ENCODE data around the gene DAB2IP. TPM values are rescaled to one million over a fixed set of nuclear protein-coding genes. Genes with fewer than 3 reads are reported as not detected.
"Not testable (repeated sequence)": the region's sequence is repeated elsewhere in the genome, so short reads cannot be mapped to it uniquely, and the experiment has no call there.

The DAB2IP gene
- total RNA-seq, 1 donor from 2014 or later, result 0.75 TPM

- ChIA-PET CTCF (interaction anchor here (1.1 kb wide), 1 partner anchor 71 kb away, joined by 3 read pairs; no protein-coding TSS in a partner anchor), POLR2A (no interaction called here)
- DNase-seq (no peak), ATAC-seq (ENCODE audit: low read depth) (no peak)
- Mint-ChIP-seq H3K4me3 (no peak overlapping the region), H3K4me1 (no peaks in the 10 kb centered on the region), H3K9me3 (no peaks in the 10 kb centered on the region), H3K36me3 (ENCODE audit: low read depth) (no peaks in the 10 kb centered on the region), H3K27me3 (peaks cover 8% of the 10 kb centered on the region), H3K27ac (no peak overlapping the region)
- TF ChIP-seq CTCF (IDR thresholded peaks at IDR 0.05), result no peak
- intact Hi-C loops (cut with micrococcal nuclease), result no loop called here
These were observed 30.5 kb upstream of the DAB2IP start for GRCh38 chr9:121620777-121621449.

- Mint-ChIP-seq H3K4me1 (no peaks in the 10 kb centered on the region), H3K27me3 (peaks cover 2% of the 10 kb centered on the region), H3K27ac (no peak overlapping the region), H3K36me3 (ENCODE audit: low read depth) (no peaks in the 10 kb centered on the region), H3K9me3 (no peaks in the 10 kb centered on the region), H3K4me3 (no peak overlapping the region)
- ChIA-PET CTCF (no interaction called here), POLR2A (no interaction called here)
- ATAC-seq (ENCODE audit: low read depth) (no peak), DNase-seq (no peak)
- no peak for TF ChIP-seq CTCF (IDR thresholded peaks at IDR 0.05)
- intact Hi-C loops (cut with micrococcal nuclease), result no loop called here
These were observed 28.8 kb upstream of the DAB2IP start for GRCh38 chr9:121622387-121623203.

- H3K4me1 Mint-ChIP-seq; POLR2A ChIA-PET; H3K27me3 Mint-ChIP-seq; DNase-seq; ATAC-seq (ENCODE audit: low read depth); H3K4me3 Mint-ChIP-seq; CTCF ChIA-PET; H3K27ac Mint-ChIP-seq; H3K9me3 Mint-ChIP-seq; intact Hi-C loops (cut with micrococcal nuclease); H3K36me3 Mint-ChIP-seq (ENCODE audit: low read depth): not testable (repeated sequence)
These were observed 28.0 kb upstream of the DAB2IP start for GRCh38 chr9:121623430-121623829.

- no peaks in the 10 kb centered on the region for H3K4me1 Mint-ChIP-seq
- H3K9me3 Mint-ChIP-seq, result no peaks in the 10 kb centered on the region
- CTCF ChIA-PET, result no interaction called here
- DNase-seq (no peak), ATAC-seq (ENCODE audit: low read depth) (no peak)
- no peak overlapping the region for H3K27ac Mint-ChIP-seq
- H3K27me3 Mint-ChIP-seq, result peaks cover 13% of the 10 kb centered on the region
- H3K4me3 Mint-ChIP-seq, result no peak overlapping the region
- no peaks in the 10 kb centered on the region for H3K36me3 Mint-ChIP-seq (ENCODE audit: low read depth)
- TF ChIP-seq CTCF (IDR thresholded peaks at IDR 0.05), result no peak
- POLR2A ChIA-PET, result no interaction called here
- intact Hi-C loops (cut with micrococcal nuclease), result no loop called here
These were observed 25.8 kb upstream of the DAB2IP start for GRCh38 chr9:121625590-121625989.

GRCh38 chr9:121626012-121626411, 25.4 kb upstream of the DAB2IP start:
- Mint-ChIP-seq H3K36me3 (ENCODE audit: low read depth) (no peaks in the 10 kb centered on the region), H3K27me3 (peaks cover 13% of the 10 kb centered on the region), H3K27ac (no peak overlapping the region), H3K9me3 (no peaks in the 10 kb centered on the region), H3K4me3 (no peak overlapping the region), H3K4me1 (no peaks in the 10 kb centered on the region)
- no peak for DNase-seq
- ATAC-seq (ENCODE audit: low read depth), result no peak
- intact Hi-C loops (cut with micrococcal nuclease), result no loop called here
- TF ChIP-seq CTCF (IDR thresholded peaks at IDR 0.05), result no peak
- ChIA-PET POLR2A (no interaction called here), CTCF (no interaction called here)
